DOHH2 (cell line): Measurements from ENCODE around the gene ATG9B.

Experiments
- H3F3A ChIP-seq: fragments of 200-600 bp; sonication (generic), shearing (Covaris generic); 2 replicates; pipeline ENCODE4 v1.6.0; 2016; ENCODE audit warnings: antibody characterized with exemption, mild to moderate bottlenecking; ENCODE audit not compliant: control insufficient read depth, insufficient read depth
- H3K27ac ChIP-seq: fragments of 200-600 bp; sonication (generic); 2 replicates; pipeline ENCODE4 v1.5.1; 2014; ENCODE audit warnings: low read depth, mild to moderate bottlenecking, low read length, moderate library complexity
- H3K27me3 ChIP-seq: fragments of 200-600 bp; sonication (generic); 2 replicates; pipeline ENCODE4 v1.6.1; 2014; ENCODE audit warnings: mild to moderate bottlenecking, low read length, mixed read lengths; ENCODE audit not compliant: control insufficient read depth
- H3K36me3 ChIP-seq: fragments of 200-600 bp; sonication (generic); 2 replicates; pipeline ENCODE4 v1.6.1; 2014; ENCODE audit warnings: mild to moderate bottlenecking, low read length, moderate library complexity, mixed read lengths; ENCODE audit not compliant: control insufficient read depth
- H3K4me1 ChIP-seq: fragments of 200-600 bp; sonication (generic); 2 replicates; pipeline ENCODE4 v1.6.1; 2014; ENCODE audit warnings: mild to moderate bottlenecking, low read length, mixed read lengths; ENCODE audit not compliant: control insufficient read depth
- H3K4me2 ChIP-seq: fragments of 200-600 bp; sonication (generic); 2 replicates; pipeline ENCODE4 v1.6.0; 2014; ENCODE audit warnings: mild to moderate bottlenecking, low read length, moderate library complexity
- H3K4me3 ChIP-seq: fragments of 200-600 bp; sonication (generic); 2 replicates; pipeline ENCODE4 v1.5.1; 2014; ENCODE audit warnings: mild to moderate bottlenecking, low read length, mixed read lengths
- H3K79me2 ChIP-seq: fragments of 200-600 bp; sonication (generic); 2 replicates; pipeline ENCODE4 v1.6.1; 2014; ENCODE audit warnings: mild to moderate bottlenecking, low read length, mixed read lengths; ENCODE audit not compliant: control insufficient read depth
- H3K9me2 ChIP-seq: fragments of 200-600 bp; sonication (generic); replicated peaks from 2 replicates; pipeline ENCODE4 v1.6.1; 2014; ENCODE audit warnings: mild to moderate bottlenecking, low read length, mixed read lengths; ENCODE audit not compliant: control insufficient read depth
- H3K9me3 ChIP-seq: fragments of 200-600 bp; sonication (generic); 2 replicates; pipeline ENCODE4 v1.6.1; 2014; ENCODE audit warnings: antibody characterized with exemption, low read length, mixed read lengths; ENCODE audit not compliant: control insufficient read depth, insufficient read depth
- H4K20me1 ChIP-seq: fragments of 200-600 bp; sonication (generic); 2 replicates; pipeline ENCODE4 v1.6.0; 2014; ENCODE audit warnings: low read depth, mild to moderate bottlenecking, antibody characterized with exemption, low read length, moderate library complexity; ENCODE audit not compliant: control insufficient read depth, insufficient read depth
- EZH2phosphoT487 ChIP-seq: fragments of 200-600 bp; sonication (generic); IDR thresholded peaks from 2 replicates; pipeline ENCODE4 v1.6.1; 2017; ENCODE audit warnings: borderline replicate concordance, mild to moderate bottlenecking, antibody characterized with exemption, low read length, moderate library complexity, mixed read lengths
- TF ChIP-seq, protein P1 (sequence below): fragments of 200-600 bp; sonication (generic); IDR thresholded peaks from one replicate; pipeline ENCODE4 v1.5.1; 2014; ENCODE audit warnings: antibody characterized with exemption, mild to moderate bottlenecking, low read depth, low read length; ENCODE audit not compliant: poor library complexity, severe bottlenecking

The ATG9B gene

DNA sequence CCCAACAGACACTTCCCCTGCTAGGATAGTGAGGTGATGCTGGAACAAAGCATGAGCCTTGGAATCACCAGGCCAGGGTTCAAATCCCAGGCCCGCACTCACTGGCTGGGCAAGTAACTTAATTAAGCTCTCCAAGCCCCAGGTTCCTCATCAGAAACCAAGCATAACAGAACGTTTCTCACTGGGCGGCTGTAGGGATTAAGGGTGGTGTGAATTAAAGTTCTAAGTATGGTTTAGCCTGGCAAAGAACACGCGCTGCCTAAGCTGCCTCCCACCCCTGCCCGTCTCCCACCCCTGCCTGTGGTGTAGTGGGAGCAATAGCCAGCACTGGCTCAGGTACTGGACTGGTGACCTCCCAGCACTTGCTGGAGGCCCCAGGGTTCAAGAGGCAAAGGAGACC is 40.7 kb upstream of the ATG9B start:
- H3K4me2 ChIP-seq = no peak overlapping the region
- H3K9me2 ChIP-seq = no peaks in the 10 kb centered on the region
- no peak overlapping the region for H3K27ac ChIP-seq
- H3K27me3 ChIP-seq = no peaks in the 10 kb centered on the region
- peaks cover 73% of the 10 kb centered on the region for H3K36me3 ChIP-seq
- H3K4me1 ChIP-seq = peaks cover 12% of the 10 kb centered on the region
- no peaks in the 10 kb centered on the region for H3K9me3 ChIP-seq
- no peak overlapping the region for H3K4me3 ChIP-seq
- TF ChIP-seq, protein P1, sequence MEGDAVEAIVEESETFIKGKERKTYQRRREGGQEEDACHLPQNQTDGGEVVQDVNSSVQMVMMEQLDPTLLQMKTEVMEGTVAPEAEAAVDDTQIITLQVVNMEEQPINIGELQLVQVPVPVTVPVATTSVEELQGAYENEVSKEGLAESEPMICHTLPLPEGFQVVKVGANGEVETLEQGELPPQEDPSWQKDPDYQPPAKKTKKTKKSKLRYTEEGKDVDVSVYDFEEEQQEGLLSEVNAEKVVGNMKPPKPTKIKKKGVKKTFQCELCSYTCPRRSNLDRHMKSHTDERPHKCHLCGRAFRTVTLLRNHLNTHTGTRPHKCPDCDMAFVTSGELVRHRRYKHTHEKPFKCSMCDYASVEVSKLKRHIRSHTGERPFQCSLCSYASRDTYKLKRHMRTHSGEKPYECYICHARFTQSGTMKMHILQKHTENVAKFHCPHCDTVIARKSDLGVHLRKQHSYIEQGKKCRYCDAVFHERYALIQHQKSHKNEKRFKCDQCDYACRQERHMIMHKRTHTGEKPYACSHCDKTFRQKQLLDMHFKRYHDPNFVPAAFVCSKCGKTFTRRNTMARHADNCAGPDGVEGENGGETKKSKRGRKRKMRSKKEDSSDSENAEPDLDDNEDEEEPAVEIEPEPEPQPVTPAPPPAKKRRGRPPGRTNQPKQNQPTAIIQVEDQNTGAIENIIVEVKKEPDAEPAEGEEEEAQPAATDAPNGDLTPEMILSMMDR = no peak
- H3F3A ChIP-seq = no peaks in the 10 kb centered on the region
- peaks cover 26% of the 10 kb centered on the region for H3K79me2 ChIP-seq
- peaks cover 7% of the 10 kb centered on the region; the same call in 1 of the 2 replicates for H4K20me1 ChIP-seq

DNA sequence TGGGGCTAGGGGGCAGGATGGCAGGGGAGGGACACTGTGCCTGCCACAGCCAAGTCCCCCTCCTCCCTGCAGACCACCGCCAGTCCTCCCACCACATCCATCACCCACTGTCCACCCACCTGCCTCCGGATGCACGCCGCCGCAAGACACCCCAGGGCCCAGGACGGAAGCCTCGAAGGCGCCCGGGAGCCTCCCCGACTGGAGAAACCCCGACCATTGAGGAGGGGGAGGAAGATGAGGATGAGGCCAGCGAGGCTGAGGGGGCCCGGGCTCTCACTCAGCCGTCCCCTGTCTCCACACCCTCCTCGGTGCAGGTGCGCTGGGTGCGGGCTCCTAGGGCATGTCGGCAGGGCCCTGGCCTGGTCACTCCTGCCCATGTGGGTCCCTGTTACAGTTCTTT is 40.2 kb upstream of the ATG9B start:
- TF ChIP-seq, protein P1 = no peak
- no peak for TF ChIP-seq EZH2phosphoT487
- Histone ChIP-seq H3K27me3 (no peaks in the 10 kb centered on the region), H3K36me3 (peaks cover 68% of the 10 kb centered on the region), H3K4me1 (peaks cover 12% of the 10 kb centered on the region), H3F3A (no peaks in the 10 kb centered on the region), H3K4me3 (no peak overlapping the region), H4K20me1 (peaks cover 7% of the 10 kb centered on the region; the same call in 1 of the 2 replicates), H3K9me2 (no peaks in the 10 kb centered on the region), H3K9me3 (no peaks in the 10 kb centered on the region), H3K27ac (no peak overlapping the region), H3K4me2 (no peak overlapping the region), H3K79me2 (peaks cover 30% of the 10 kb centered on the region)

DNA sequence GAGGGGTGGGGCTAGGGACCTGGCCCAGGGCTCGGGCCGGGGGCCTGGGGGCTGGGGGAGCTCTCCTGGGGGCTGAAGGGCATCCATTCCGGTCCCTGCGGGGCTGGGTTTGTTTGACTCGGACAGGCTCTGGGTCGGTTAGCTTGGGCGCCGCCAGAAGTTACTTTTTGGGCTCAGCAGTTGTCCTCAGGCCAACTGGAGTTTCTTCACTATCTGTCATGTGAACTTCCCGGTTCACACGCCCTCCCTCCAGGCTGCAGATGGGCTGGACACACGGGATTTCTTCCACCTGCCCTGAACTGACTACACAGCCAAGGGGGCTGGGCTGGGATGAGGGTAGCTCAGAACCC is 38.9 kb upstream of the ATG9B start:
- Histone ChIP-seq H3K4me3 (no peak overlapping the region), H3F3A (peaks cover 7% of the 10 kb centered on the region), H3K27ac (no peak overlapping the region), H3K79me2 (peaks cover 30% of the 10 kb centered on the region), H3K4me2 (no peak overlapping the region), H3K9me2 (no peaks in the 10 kb centered on the region), H3K9me3 (no peaks in the 10 kb centered on the region), H3K36me3 (peaks cover 61% of the 10 kb centered on the region), H3K4me1 (peaks cover 22% of the 10 kb centered on the region), H4K20me1 (peaks cover 7% of the 10 kb centered on the region; the same call in 1 of the 2 replicates), H3K27me3 (no peaks in the 10 kb centered on the region)
- TF ChIP-seq EZH2phosphoT487 = no peak
- TF ChIP-seq, protein P1 = no peak
